Astrocyte (in vitro differentiated cells and primary cell): ENCODE results near the gene SLC35F4. TPM values are rescaled to one million over a fixed set of nuclear protein-coding genes. Genes with fewer than 3 reads are reported as not detected.
A peak's percentile ranks its signal among the peaks of the same experiment; 100 is the strongest.

Experiments used
- DNase-seq: peaks from one replicate; pipeline ENCODE4 v3.0.0-alpha.2; 2010; ENCODE audit warnings: low read depth
- FAIRE-seq: peaks from 2 replicates; lab custom pipeline; 2011; peaks lifted over from hg19 to GRCh38; lab: Jason Lieb, UNC
- H2AFZ ChIP-seq: 2 replicates; pipeline ENCODE4 v1.6.0; 2012; ENCODE audit warnings: low read depth, low read length, inconsistent platforms
- H3K27ac ChIP-seq: 2 replicates; pipeline ENCODE4 v1.5.1; 2011; ENCODE audit warnings: low read depth, low read length, inconsistent platforms
- H3K27me3 ChIP-seq: 2 replicates; pipeline ENCODE4 v1.6.0; 2011; ENCODE audit warnings: low read length, inconsistent platforms; ENCODE audit not compliant: insufficient read depth
- H3K36me3 ChIP-seq: 2 replicates; pipeline ENCODE4 v1.5.1; 2011; ENCODE audit warnings: low read length, inconsistent platforms; ENCODE audit not compliant: insufficient read depth
- H3K4me1 ChIP-seq: 2 replicates; pipeline ENCODE4 v1.5.1; 2011; ENCODE audit warnings: low read length, inconsistent platforms; ENCODE audit not compliant: insufficient read depth
- H3K4me2 ChIP-seq: 2 replicates; pipeline ENCODE4 v1.6.0; 2012; ENCODE audit warnings: low read length, inconsistent platforms
- H3K4me3 ChIP-seq: 2 replicates; pipeline ENCODE4 v1.5.1; 2011; ENCODE audit warnings: low read depth, mild to moderate bottlenecking, low read length, inconsistent platforms; ENCODE audit not compliant: insufficient read depth
- H3K79me2 ChIP-seq: 2 replicates; pipeline ENCODE4 v1.6.0; 2012; ENCODE audit warnings: mild to moderate bottlenecking, low read length, inconsistent platforms; ENCODE audit not compliant: insufficient read depth
- H3K9ac ChIP-seq: 2 replicates; pipeline ENCODE4 v1.6.0; 2012; ENCODE audit warnings: mild to moderate bottlenecking, low read length, inconsistent platforms
- H3K9me3 ChIP-seq: 2 replicates; pipeline ENCODE4 v1.5.1; 2012; ENCODE audit warnings: low read depth, mild to moderate bottlenecking, low read length, inconsistent platforms; ENCODE audit not compliant: insufficient read depth
- H4K20me1 ChIP-seq: 2 replicates; pipeline ENCODE4 v1.6.0; 2012; ENCODE audit warnings: low read length, inconsistent platforms; ENCODE audit not compliant: insufficient read depth
- H3K27ac Mint-ChIP-seq: one replicate; pipeline ENCODE4 v1.8.0; 2021; ENCODE audit warnings: mild to moderate bottlenecking, mixed read lengths; ENCODE audit not compliant: unreplicated experiment
- H3K27me3 Mint-ChIP-seq: one replicate; pipeline ENCODE4 v1.8.0; 2021; ENCODE audit warnings: low read depth, mixed read lengths; ENCODE audit not compliant: unreplicated experiment
- H3K36me3 Mint-ChIP-seq: one replicate; pipeline ENCODE4 v1.8.0; 2021; ENCODE audit warnings: low read depth, mixed read lengths; ENCODE audit not compliant: unreplicated experiment
- H3K4me1 Mint-ChIP-seq: one replicate; pipeline ENCODE4 v1.8.0; 2021; ENCODE audit warnings: low read depth, mixed read lengths; ENCODE audit not compliant: unreplicated experiment
- H3K4me3 Mint-ChIP-seq: one replicate; pipeline ENCODE4 v1.8.0; 2021; ENCODE audit warnings: mild to moderate bottlenecking, moderate library complexity, mixed read lengths; ENCODE audit not compliant: unreplicated experiment
- H3K9me3 Mint-ChIP-seq: one replicate; pipeline ENCODE4 v1.8.0; 2021; ENCODE audit warnings: mild to moderate bottlenecking, mixed read lengths; ENCODE audit not compliant: unreplicated experiment
- EZH2 ChIP-seq: IDR thresholded peaks from 2 replicates; pipeline ENCODE4 v1.6.1; 2012; ENCODE audit warnings: mild to moderate bottlenecking, low read length, inconsistent platforms; ENCODE audit not compliant: insufficient read depth
- total RNA-seq: library from RNA; stranded (reverse); gene quantifications from 2 replicates; pipeline ENCODE4 v1.2.1, GENCODE V29; 2021
- TF ChIP-seq, protein P1 (sequence below): IDR thresholded peaks from 2 replicates; pipeline ENCODE4 v1.5.1; 2011; ENCODE audit warnings: low read depth, mild to moderate bottlenecking, inconsistent platforms, low read length, moderate library complexity; ENCODE audit not compliant: insufficient read depth

The SLC35F4 gene
- total RNA-seq, 1 donor from 2014 or later: not detected

DNA sequence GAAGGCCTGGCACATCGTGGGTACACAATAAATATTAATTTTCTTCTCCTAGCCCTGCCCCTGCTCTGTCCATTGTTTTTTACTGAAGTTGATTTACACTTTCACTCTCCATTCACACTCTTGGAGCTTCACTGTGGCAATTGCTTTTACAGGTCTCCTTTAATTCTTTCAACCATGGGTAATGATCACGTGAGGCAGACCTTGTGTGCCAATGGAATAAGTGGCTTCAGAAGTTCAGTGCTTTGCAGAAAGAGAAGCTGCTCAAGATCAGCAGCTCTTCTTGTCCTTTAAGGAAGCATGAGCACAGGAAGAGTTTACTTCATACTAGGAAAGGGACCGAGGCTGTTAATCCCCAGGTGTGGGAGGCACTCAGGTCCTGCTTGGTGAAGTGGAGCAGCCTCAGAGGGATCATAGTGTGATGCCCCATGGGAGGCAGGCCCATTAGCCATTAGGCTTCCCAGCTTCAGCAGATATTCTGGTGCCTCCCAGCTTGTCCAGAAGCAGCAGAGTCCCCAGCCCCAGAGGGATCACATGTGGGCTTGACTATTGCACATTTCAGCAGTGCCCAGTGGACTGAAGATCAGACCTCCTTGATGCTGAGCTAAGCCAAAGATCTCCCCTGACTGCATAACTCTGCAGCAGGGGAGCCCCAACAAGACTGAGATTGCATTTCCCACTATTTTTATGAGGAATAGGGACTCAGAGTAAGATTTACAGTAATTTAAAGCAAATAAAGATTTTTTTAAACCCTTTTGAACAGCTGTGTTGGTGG is 5.0 kb upstream of the SLC35F4 start:
- Histone ChIP-seq H4K20me1 (no peaks in the 10 kb centered on the region), H3K27ac (no peak overlapping the region), H3K9me3 (no peaks in the 10 kb centered on the region), H3K79me2 (no peaks in the 10 kb centered on the region), H3K36me3 (no peaks in the 10 kb centered on the region), H2AFZ (no peak overlapping the region), H3K9ac (no peak overlapping the region), H3K4me2 (no peak overlapping the region), H3K4me1 (no peaks in the 10 kb centered on the region), H3K27me3 (peaks cover 14% of the 10 kb centered on the region), H3K4me3 (no peak overlapping the region)
- DNase-seq (no peak), FAIRE-seq (no peak)
- Mint-ChIP-seq H3K9me3 (no peaks in the 10 kb centered on the region), H3K27ac (no peak overlapping the region), H3K27me3 (peaks cover 13% of the 10 kb centered on the region), H3K4me3 (no peak overlapping the region), H3K36me3 (no peaks in the 10 kb centered on the region), H3K4me1 (no peaks in the 10 kb centered on the region)
- TF ChIP-seq, protein P1, sequence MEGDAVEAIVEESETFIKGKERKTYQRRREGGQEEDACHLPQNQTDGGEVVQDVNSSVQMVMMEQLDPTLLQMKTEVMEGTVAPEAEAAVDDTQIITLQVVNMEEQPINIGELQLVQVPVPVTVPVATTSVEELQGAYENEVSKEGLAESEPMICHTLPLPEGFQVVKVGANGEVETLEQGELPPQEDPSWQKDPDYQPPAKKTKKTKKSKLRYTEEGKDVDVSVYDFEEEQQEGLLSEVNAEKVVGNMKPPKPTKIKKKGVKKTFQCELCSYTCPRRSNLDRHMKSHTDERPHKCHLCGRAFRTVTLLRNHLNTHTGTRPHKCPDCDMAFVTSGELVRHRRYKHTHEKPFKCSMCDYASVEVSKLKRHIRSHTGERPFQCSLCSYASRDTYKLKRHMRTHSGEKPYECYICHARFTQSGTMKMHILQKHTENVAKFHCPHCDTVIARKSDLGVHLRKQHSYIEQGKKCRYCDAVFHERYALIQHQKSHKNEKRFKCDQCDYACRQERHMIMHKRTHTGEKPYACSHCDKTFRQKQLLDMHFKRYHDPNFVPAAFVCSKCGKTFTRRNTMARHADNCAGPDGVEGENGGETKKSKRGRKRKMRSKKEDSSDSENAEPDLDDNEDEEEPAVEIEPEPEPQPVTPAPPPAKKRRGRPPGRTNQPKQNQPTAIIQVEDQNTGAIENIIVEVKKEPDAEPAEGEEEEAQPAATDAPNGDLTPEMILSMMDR: no peak
- TF ChIP-seq EZH2: no peak

DNA sequence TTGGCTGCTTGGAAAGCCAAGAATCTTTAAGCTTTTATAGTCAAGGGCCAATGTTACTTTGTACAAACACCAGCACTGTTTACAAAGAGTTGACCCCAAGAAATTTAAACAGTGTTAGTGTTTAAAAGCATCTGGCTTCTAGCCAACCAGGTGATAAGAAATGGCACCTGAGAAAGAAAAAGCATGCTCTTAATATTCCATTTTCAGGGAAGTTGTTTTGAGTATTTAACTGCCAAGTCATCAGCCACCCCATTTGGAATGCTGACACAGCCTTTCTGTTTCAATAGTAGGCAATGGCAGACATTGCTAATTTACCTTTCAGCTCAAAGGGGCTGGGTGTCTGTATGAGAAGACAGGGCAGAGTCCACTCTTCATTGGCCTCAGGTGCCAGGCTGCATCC is 3.7 kb upstream of the SLC35F4 start:
- FAIRE-seq (no peak), DNase-seq (no peak)
- H3K27ac ChIP-seq: no peak overlapping the region
- Mint-ChIP-seq H3K27ac (no peak overlapping the region), H3K4me3 (no peak overlapping the region), H3K4me1 (no peaks in the 10 kb centered on the region), H3K27me3 (peaks cover 17% of the 10 kb centered on the region), H3K9me3 (no peaks in the 10 kb centered on the region), H3K36me3 (no peaks in the 10 kb centered on the region)
- H3K4me1 ChIP-seq: no peaks in the 10 kb centered on the region
- no peaks in the 10 kb centered on the region for H3K79me2 ChIP-seq
- H4K20me1 ChIP-seq: no peaks in the 10 kb centered on the region
- no peak overlapping the region for H2AFZ ChIP-seq
- H3K36me3 ChIP-seq: no peaks in the 10 kb centered on the region
- H3K9me3 ChIP-seq: no peaks in the 10 kb centered on the region
- no peak overlapping the region for H3K9ac ChIP-seq
- peaks cover 16% of the 10 kb centered on the region for H3K27me3 ChIP-seq
- no peak overlapping the region for H3K4me3 ChIP-seq
- H3K4me2 ChIP-seq: no peak overlapping the region
- no peak for TF ChIP-seq EZH2
- TF ChIP-seq, protein P1: no peak

DNA sequence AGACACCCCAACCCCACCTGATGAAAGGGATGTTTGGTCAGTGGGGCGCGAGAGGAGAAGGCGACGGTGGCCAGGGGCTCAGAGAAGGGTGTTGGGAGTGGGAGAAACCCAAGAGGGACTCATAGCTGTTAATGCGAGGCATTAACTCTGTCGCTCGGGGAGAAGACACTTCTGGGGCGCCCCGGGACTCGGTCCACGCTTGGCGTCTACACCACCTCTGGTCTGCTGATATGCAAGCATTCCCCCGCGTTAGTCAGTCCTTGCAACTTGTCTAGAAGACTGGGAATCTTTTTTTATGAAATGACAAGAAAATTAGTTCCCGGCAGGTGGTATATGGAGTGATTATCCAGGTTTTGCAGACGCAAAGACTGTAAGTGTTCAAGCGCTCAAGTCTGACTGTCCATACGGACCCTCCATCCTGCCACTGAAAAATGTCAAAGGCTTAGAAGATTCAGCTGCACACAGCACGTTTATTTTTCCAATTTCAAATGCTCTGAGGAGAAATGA is 360 bp upstream of the SLC35F4 start:
- Histone ChIP-seq H3K4me2 (peak overlapping the region; percentile 82), H3K4me1 (no peaks in the 10 kb centered on the region), H3K9ac (no peak overlapping the region), H3K79me2 (no peaks in the 10 kb centered on the region), H3K27ac (no peak overlapping the region), H2AFZ (no peak overlapping the region), H3K9me3 (no peaks in the 10 kb centered on the region), H3K4me3 (no peak overlapping the region), H3K27me3 (peaks cover 33% of the 10 kb centered on the region), H3K36me3 (no peaks in the 10 kb centered on the region), H4K20me1 (no peaks in the 10 kb centered on the region)
- no peak overlapping the region for H3K4me3 Mint-ChIP-seq
- no peaks in the 10 kb centered on the region for H3K36me3 Mint-ChIP-seq
- no peak overlapping the region for H3K27ac Mint-ChIP-seq
- peaks cover 30% of the 10 kb centered on the region for H3K27me3 Mint-ChIP-seq
- TF ChIP-seq EZH2: peak; percentile 33
- TF ChIP-seq, protein P1: no peak
- no peak for FAIRE-seq
- H3K4me1 Mint-ChIP-seq: no peaks in the 10 kb centered on the region
- no peak for DNase-seq
- no peaks in the 10 kb centered on the region for H3K9me3 Mint-ChIP-seq
